SW 1271 (cell line): ENCODE data around the gene EVL.
"Not testable (repeated sequence)": the region's sequence is repeated elsewhere in the genome, so short reads cannot be mapped to it uniquely, and the experiment has no call there.

Experiments
- DNase-seq, 2 experiments: peaks; one replicate each; lab custom pipeline; 2025; lab: John Stamatoyannopoulos, UW

EVL gene

GRCh38 chr14:100147691-100148464 lies 82.7 kb downstream of the EVL start:
- DNase-seq: no peak

GRCh38 chr14:100148837-100149731 lies 83.9 kb downstream of the EVL start:
- no peak for DNase-seq

GRCh38 chr14:100149851-100150611 lies 84.8 kb downstream of the EVL start:
- no peak for DNase-seq

DNA sequence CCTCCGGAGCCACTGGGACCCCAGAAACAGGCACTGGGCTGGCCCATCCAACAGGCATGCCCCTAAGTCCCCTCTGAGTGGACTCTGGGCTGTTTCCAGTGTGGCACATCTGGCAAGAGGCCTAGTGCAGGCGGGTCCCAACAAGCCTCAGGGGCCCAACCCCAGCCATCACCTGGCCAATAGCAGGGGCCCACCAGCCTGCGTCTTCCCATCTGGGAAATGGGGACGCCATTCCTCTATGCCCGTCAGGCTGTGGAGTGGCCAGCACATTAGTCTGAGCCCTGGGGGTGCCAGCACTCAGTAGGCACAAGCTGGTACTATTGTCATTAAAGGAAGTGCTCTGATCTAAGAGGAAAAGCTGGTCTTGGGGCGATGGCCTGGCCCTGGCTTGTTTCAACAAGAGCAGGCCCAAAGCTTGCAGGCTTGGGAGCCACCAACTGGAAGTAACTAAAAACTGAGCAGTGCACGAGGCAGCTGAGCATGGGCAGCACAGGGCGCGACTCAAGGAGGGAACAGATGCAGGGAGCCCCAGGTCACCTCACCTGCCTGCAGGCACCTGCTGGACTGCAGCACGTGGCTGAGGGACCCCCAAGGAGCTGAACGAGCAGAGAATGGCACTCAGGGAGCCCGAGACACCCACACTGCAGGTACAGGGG lies 85.8 kb downstream of the EVL start:
- no peak for DNase-seq

DNA sequence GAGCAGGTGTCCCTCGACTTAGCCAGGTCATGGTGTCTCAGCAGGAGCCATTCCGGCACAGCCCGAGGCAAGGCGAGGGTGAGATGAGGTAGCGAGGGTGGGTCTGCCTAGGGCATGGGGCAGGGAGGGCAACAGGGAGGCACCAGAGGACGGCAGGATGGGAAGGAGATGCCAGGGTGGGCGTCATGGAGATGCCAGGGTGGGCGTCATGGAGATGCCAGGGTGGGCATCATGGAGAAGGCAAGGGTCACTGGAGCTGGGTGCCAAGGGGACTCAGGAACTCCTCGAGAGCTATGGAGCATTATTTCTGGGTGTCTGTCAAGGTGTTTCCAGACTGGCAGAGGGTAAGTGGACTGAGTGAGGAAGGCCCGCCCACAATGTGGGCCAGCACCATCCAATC lies 86.9 kb downstream of the EVL start:
- no peak for DNase-seq

GRCh38 chr14:100153560-100153959 lies 88.3 kb downstream of the EVL start:
- DNase-seq: no peak

DNA sequence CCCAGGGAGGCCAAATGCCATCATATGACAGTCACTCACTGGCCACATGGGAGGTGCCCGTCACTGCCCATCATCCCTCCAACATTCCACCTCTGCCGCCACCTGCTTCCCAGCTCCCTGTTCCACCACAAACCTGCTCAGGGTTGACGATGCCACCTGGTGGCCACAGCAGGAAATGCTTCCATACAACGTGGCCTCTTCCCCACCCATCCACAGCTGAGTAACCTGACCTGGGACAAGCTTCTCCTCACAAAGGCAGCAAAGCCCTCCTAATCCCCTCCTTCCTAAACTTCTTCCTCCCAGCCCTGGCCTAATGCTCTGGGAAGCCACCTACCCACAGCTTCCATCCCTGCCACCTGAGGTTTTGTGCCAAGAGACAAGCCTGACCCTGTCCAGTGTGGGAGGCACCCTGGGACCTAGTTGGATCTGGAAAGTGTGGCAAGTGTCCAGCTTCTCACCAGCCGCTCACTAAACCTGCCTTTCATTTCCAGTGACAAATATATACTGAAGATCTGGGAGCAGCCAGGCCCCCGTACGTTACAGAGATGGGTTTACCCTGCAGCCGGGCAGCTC lies 89.9 kb downstream of the EVL start:
- DNase-seq: peak in 1 of 2 experiments; percentile 18

DNA sequence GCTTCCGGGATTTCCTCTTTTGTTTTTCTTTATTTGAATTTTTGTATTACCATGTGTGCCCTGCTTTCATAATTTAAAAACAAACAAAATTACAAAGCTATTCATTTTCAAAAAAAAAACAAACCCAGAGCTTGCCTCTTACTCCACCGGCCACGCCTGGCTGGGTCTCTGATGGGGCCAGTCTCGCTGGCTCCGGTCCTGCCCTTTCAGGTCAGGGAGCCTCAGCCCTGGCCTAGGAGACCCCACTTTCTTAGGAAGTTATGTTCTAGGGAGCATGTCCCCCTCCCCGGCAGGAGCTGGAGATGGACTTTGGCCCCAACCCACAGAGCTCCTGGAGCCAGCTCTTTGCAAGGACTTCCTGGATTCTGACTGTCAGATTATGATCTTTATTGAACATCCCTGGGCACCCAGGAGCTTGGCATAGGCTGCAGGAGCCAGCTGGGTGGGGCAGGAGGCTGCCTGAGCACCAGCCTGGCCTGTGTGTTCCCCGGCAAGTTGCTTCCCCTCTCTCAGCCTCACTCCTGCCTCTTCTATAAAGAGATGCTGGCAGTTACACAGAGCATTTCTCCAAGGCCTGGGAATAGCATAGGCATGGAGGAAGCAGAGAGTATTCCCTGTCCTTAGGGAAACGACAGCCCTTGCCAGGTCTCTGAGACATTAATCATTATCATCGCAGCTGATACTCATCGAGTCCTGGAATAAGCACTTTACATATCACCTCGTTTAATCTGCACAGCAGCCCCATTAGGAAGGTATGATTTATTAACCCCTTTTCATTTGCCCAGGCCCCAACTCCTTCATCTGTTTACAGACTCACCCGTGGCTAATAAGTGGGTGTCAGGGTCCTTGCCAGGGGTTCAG lies 90.8 kb downstream of the EVL start:
- no peak for DNase-seq

DNA sequence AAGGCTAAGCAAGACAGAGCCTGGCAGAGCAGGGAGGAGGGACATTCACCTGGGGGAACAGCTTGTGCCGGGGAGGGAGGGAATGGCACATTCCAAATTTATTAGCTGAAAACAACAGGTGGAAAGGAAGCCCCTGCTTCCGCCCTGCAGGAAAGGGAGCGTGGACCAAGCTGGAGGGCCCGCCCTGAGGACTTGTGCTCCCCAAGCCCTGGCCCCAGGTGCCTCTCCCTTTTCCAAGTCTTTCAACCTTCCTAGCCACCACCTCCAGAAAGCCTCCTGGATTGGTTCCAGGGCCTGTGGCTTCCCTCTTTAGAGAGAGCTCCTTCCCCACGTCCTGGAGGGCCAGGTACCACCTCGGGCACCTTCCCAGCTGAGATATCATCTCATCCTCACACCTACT lies 91.6 kb downstream of the EVL start:
- no peak for DNase-seq

GRCh38 chr14:100157548-100158232 lies 92.5 kb downstream of the EVL start:
- DNase-seq: not testable (repeated sequence)

DNA sequence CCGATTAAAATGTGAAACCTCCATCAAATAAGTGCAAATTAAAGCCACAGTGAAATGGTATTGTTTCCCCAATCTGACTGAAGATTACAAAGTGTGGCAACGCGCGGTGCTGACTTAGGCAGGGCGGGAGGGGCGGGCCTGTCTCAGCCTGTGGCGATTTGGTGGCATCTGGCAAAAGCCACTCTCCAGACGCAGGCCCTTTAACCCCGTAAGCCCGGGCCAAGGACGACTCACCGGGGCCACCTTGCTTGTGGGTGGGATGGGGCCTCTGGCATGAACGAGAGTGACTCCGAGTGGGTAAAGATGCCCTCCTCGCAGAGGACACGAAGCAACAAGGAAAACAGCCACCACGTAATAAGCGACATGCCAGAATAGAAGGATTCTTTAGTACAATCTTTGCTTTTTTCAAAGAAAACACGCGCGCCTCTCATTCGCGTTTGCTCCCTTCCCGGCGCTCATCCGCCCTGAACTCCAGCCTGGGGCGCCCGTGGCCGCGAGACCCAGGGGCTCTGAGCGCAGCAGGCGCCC lies 93.4 kb downstream of the EVL start:
- no peak for DNase-seq

DNA sequence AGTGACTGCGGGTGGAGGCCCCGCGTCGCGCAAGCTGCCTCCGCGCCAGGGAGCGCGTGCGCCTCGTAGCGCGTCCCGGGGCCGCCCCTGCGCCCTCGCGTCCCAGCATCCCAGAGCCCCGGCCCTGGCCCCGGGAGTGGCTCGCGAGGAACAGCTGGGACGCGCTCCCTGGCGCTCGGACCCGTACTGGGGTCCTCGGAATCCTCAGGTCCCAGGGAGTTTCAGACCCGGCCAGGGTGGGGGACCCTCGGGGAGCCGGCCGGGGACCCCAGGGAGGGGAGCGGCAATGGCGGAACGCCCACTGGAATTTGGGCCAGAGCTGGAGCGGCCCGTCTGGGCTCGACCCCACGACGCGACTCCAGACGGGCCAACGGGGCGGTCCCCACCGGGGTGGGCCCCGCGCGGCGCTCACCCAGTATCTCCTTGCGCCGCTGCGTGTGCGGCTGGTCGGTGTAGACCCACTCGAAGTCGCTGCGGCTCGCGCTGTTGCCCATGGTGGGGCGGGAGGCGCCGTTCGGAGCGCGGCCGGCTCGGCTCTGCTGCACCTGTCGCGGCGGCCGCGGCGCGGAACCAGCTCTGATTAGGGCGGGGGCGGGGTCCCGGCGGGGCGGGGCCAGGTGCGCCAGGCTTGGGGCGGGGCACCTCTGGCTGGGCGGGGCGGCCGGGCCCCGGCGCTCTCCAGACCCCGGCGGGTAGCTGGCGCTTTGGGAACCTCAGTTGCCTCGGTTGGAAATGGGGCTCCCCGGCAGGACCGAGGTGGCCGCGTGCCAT lies 94.1 kb downstream of the EVL start, which contains the start of gene DEGS2:
TSS of gene DEGS2 (minus strand) at position 552 of the 771 bp plus-strand sequence. CDS start at position 494, 58 bp downstream.
- DNase-seq: no peak

DNA sequence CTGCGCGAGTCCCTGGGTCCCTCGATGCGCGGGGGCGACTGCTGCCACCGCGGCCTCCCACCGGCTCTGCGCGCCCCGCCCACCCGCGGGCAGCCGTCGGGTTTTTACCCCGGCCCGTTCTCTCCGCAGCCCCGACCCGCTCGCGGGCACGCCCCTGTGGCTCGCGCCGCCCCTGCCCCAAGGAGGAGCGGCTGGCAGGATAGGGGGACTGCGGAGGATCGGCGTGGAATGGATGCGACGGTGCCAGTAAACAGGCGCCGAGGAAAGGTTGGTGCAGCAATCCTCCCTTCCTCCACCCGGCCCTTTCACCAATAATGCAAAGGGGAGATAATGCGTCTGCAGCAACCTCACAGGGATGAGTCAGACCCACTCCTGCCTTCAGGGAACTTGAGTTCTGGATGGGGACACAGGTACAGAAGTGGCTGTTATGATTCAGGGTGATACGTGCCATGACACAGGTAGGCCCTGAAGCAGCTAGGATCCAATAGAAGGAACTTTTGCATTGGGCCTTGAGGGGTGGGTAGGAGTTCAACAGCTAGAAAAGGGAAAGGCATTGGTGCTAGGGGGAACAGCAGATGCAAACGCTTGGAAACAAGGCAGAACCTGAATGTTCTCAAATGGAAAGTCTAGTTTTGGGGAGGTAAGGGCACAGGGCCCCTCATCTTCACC lies 94.8 kb downstream of the EVL start:
- DNase-seq: no peak

DNA sequence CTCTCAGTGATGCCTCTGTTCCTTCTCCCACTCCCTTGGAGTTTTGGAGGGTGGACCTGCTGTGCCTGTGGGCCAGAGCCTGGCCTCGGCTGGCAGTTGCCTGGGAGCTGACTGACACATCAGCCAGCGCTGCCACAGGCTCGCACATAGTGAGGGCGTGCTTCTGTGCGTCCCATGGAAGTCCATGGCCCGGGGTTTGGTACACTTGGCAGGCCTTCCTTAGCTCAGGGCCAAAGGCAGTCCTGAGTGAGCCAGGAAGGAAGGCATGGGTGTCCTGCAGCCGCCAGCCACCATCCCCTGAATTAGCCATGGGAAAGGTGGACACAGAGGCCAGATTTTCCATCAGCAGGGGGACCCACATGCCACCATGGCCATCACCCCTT lies 95.3 kb downstream of the EVL start:
- no peak for DNase-seq

- DNase-seq: no peak
Observed at GRCh38 chr14:100165376-100165775, 100.2 kb downstream of the EVL start.

DNA sequence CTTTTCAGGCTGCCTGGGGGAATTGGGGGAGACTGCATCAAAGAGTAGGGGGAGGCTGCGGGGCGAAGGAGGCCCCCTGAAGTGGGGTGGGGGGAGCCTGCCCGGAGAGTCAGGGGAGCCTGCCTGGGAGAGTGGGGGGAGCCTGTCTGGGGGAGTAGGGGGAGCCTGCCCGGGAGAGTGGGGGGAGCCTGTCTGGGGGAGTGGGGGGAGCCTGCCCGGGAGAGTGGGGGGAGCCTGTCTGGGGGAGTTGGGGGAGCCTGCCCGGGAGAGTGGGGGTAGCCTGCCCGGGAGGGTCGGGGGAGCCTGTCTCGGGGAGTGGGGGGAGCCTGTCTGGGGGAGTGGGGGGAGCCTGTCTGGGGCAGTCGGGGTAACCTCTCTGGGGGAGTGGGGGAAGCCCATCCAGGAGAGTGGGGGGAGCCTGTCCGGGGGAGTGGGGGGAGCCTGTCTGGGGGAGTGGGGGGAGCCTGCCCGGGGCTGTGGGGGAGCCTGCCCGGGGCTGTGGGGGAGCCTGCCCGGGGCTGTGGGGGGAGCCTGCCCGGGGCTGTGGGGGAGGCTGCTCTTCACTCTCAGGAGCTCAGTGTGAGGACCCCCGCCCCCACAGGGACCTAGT lies 100.7 kb downstream of the EVL start:
- DNase-seq: no peak

DNA sequence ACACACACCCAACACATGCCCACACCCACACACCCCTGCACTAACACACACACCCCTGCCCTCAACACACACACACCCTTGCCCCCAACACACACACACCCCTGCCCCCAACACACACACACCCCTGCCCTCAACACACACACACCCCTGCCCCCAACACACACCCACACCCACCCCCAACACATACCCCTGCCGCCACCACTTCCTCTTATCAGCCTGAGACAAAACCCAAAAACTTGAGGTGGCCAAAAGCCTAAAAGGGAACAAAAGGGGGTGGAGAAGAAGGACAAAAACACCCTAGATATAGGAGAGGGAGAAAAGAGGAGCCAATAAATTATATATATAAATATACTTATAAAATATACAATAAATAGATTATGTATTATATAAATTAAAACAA lies 103.3 kb downstream of the EVL start:
- DNase-seq: no peak

- no peak for DNase-seq
Observed at GRCh38 chr14:100170880-100171279, 105.7 kb downstream of the EVL start.
